GM19395 (cell line): ENCODE measurements around the gene PDGFA.

Source experiments
- ATAC-seq: cut with Tn5 transposase; IDR thresholded peaks from one replicate; pipeline ENCODE4 v1.9.1; 2021; ENCODE audit warnings: mild to moderate bottlenecking, moderate library complexity; ENCODE audit not compliant: unreplicated experiment

PDGFA gene

GRCh38 chr7:537911-538634 lies 18.4 kb upstream of the PDGFA start:
- ATAC-seq = no peak

DNA sequence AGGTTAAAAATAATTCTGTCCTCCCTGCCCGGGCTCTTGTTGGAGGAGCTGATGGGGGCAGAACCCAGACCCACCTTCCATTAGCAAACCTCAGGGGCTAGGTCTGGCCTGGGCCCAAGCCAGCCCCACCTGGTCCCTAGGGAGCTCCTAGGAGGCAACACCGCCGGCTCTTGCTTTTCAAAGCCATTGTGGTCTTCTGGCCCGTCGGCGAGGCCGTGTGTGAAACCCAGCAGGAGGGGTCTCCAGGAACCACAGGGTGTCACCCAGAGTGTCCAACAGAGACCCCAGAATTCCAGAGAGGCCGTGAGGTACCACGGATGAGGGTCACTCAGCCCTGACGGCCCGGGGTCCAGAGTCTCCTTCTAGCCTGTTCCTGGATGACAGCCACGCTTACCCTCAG lies 16.6 kb upstream of the PDGFA start:
- no peak for ATAC-seq

- no peak for ATAC-seq
Observed at GRCh38 chr7:534959-535358, 15.3 kb upstream of the PDGFA start.

DNA sequence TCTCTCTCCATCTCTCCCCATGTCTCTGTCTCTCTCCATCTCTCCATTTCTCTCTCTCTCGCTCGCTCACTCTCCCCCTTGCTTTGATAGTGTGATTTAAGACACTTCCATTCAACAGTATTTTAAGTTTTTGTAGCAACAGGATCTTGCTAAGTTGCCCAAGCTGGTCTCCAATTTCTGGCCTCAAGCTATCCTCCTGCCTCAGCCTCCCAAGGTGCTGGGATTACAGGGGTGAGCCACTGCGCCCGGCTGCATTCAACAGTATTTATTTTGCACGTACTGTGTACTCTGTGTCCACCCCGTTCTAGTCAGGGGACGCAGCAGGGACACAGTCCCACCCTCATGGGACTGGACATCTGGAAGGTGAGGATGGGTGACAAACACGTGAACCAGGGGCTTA lies 14.4 kb upstream of the PDGFA start:
- no peak for ATAC-seq

DNA sequence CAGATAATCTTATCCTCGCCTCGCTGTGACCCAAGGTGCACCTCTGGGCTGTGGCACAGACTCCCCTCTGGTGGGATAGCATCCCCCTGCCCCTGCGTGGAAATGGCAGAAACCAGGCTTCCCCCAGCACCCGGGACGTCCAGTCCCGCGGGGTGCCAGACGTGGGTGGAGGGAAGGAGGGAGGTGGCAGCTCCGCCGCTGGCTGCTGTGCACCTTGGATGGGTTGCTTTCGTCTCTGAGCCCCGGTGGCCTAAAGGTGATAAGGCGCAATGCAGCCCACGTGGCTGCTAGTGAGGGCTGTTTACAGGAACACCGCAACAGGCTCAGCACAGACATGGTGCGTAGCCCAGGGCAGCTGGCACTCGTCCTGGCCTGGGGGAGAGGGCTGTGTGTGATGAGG lies 13.6 kb upstream of the PDGFA start:
- ATAC-seq = no peak

DNA sequence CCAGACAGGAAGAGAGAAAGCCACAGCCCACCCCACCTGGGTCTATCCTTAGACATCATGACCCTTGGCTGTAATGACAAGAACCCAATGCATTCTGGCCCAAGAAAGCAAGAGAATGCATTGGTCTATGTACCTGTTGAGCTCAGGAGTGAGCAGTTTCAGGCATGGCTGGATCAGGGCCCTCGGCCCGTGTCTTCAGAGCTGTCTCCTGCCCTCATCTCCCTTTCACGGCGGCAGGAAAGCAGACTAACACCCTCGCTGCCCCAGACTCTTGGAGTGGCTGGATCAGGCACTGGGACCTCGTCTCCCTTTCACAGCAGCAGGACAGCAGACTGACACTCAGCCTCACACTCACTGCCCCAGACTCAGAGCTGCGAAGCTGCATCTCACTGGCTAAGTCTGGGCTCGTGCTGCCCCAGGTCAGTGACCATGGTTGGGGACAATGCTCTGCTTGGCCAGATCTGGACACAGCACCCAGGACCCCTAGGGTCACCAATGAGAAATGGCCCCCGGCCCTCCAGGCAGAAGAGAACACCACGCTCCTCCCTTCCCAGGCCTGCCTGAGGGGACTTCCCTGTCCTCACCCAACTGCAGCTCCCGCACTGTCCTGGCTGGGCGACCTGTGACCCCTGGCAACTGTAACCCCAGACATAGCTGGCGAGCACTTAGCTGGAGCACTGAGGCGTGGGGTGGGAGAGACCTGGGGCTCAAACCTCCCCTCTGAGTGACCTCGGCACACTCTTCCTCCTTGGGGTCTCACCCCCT lies 12.9 kb upstream of the PDGFA start:
- no peak for ATAC-seq

DNA sequence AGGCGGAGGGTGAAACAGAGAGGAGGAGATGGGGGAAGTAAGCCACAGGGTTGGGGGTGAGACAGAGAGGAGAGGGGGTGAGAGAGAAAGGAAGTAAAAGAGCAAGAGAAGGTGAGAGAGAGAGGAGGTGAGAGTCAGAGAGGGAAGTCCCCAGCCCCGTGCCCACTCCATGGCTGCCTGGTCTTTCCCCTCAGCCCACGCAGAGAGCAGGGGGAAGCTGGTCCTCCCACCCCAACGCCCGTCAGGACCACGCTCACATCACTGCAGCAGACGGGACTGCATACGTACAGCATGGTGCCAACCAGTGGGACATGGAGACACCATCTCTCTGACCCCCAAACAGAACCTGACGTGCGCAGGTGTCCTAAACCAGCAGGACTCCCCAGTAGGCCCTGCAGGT lies 12.1 kb upstream of the PDGFA start:
- ATAC-seq = no peak

GRCh38 chr7:528451-528850 lies 8.8 kb upstream of the PDGFA start:
- ATAC-seq = no peak

DNA sequence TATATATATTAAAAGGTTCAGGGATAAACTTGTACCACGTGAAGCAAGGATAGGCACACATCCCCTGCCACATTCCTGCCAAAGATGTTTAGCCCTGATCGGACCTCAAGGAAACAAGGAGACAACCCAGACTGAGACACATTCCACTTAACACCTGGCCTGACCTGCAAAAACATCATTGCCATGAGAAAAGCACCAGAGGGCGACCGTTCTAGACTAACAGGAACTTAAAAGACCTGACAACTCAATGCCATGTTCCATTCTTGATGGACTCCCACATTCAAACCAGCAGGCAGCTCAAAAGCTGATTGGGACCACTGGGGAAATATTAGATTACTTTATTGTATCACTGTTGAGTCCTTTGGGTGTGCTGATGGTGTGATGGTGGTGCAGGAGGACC lies 8.1 kb upstream of the PDGFA start:
- ATAC-seq = no peak

DNA sequence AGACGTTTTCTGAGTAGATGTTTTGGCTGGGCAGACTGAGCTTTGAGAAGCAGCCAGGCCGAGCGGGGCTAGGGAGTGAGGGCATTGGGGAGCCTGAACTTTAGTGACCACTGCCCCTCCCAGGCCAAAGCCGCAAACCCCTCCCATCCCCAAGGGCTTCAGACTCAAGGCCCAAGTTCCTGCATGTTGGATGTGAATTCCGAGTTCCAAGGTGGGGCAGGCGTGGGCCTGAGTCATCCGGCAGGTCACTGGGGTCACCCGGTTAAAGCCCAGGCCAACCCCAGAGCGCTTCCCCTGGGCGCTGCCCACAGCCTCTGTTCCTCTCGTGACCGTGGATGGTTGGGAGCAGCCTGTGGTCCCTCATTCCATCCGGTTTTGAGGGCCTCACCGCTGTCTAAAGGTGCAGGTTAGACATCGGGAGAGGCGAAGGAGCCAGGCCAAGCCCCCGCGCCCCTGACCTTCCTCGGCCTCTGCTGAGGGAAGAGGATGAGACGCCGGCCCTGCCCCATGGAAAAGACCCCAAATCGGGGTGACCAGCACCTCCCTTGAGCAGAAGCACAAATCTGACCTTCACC lies 6.9 kb upstream of the PDGFA start:
- ATAC-seq = no peak

DNA sequence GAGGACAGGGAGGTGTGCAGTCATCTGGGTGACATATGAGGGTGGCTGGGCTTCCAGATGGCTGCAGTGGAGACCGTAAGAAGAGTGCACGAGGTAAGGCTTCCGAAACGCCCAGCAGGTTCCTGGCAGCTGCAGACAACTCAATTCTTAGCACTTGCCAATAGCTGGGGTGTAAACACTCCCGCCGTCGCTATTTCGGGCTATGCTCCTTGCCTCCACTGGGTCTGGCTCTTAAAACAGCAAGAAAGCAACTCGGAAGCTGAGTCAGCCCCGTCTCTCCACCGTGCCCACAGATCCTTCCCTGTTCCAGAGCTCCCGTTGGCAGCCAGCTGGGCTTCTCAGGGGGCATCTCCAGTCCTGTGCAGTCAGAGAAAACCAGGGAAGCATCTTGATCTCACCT lies 6.1 kb upstream of the PDGFA start:
- ATAC-seq = no peak

- ATAC-seq = no peak
Observed at GRCh38 chr7:524800-525199, 5.2 kb upstream of the PDGFA start.

DNA sequence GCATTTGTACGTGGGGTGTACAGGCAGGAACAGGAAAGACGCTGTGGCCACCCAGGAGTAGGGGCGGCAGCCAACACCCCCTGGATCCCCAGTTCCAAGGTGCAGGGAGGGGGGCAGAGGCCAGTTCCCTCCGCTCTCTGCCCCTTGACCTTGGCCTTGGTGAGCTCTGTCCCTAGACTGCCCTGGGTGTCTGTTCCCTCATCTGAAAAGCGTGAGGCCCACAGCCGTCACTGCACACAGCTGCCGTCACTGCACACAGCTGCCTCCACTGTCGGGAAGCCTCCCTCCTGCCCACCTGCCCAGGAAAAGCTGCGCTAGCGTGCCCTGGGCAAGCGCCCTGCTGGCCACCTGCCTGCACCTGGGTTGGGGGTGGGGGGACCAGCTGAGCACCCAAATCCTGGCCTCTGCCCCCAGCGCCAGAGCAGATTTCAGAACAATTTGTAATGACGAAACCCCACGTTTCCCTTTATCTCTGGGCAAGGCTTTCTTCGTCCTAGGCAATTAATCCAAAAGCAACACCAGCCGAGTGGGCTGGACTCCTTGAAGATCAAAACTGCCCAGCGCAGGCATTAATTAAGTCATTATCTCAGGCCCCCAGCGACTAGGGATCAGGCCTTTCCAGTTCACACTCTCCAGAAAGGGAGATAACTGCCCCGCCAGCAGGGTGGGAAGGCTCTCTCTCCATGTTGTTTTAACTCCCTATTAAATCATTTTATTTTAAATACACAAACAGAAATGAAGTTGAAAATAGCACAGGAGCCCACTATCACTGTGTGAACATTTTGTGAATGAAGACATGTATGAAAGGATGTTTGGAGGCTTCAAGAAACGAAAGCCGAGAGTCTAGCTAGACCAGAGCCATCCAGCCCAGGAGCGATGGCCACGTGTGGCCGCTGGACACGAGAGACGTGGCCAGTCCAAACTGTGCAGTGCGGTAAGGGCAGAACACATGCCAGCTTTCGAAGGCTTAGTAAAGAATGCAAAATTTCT lies 4.0 kb upstream of the PDGFA start:
- ATAC-seq = no peak

DNA sequence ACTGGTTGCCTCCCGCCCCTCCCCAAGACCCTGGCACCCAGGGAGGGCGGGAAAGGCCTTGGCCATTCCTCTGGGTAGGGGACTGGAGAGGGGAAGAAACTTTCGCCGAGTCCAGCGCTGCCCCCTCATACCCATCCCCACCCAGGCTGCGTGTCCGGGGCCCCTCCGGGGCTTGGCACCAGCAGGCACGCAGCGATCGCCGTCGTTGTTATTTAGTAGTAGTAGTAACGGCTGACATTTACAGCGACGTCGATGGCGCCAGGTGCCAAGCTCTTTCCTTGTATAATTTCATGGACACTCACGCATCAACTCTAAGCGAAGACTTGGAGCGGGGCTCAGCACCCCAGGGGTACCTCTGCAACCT lies 3.3 kb upstream of the PDGFA start:
- ATAC-seq = no peak

GRCh38 chr7:522071-522950 lies 2.7 kb upstream of the PDGFA start:
- ATAC-seq = peak; percentile 47

GRCh38 chr7:521221-522070 lies 1.8 kb upstream of the PDGFA start:
- ATAC-seq = no peak

DNA sequence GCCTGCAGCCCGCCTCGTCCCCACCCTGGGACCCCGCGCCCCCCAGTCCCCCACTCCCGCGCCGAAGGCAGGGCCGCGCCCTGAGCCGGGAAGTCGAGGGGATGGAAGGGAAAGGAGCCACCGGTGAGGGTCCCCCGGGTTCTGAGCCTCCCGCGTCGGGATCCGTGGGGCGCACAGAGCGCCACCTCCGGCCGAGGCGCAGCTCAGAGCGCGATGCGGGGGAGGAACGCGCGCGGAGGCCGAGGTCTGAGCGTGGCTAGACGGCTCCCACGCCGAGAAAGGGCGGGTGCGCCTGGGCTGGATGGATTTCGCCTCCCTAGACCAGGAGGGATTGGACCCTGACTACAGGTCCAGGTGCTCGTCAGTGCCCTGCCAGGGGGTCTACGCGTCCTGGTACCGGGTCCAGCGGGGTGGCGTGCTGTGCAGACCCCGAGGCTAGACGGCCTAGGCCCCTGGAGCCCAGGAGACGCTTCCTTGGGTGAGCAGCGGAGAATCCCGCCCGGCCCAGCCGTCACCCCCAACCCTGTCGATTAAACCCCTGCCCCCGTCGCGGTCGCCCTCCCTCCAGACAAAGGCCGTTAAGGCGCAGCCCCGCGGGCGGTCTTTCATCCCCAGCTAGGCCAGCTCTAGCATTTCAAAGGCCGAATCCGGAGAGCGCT lies 986 bp upstream of the PDGFA start:
- no peak for ATAC-seq

DNA sequence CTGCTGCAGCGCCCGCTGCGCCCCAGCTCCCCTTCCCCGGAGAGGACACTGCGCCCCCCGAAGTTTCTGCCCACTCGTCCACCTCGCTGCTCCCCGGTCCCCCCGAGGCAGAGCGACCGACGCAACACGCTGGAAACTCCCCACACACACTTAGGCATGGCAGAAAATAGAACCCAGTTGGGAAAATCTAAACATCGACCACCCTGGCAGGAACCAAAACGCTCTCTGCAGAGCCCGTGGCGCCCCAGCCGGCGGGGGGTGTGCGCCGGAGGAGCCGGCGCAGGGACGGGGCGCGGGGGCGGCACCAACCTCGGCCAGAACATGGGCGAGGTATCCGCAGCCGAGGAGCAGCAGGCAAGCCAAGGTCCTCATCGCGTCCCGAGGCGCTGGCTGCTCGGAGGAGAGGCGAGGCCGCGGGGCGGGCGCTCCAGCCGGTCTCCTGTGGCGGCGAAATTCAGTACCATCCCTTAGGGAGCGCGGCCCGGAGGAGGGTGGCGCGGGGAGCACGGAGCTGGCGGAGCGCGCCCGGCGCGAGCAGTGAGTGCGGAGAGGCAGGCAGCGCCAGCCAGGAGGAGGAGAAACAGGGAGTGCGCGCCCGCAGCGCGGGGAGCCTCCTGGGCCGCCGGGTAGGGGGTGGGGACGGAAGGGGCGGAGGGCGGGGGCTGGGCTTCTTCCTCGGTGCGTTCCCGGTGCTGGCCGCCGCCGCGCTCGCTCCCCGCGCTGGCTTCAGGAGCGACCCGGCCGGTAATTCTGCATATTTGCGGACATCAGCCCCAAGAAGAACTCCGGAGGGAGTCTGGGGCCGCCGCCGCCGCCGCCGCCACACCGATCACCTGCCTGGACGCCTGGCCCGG lies 789 bp downstream of the PDGFA start:
- no peak for ATAC-seq
